Stimulated activated CD4-positive, alpha-beta T cell treated with anti-CD3 and anti-CD28 coated beads, Interleukin-15, amount 100 ng/mL, for 24 hours (primary cell): Measurements from ENCODE around the gene PXMP2.
"Not testable (repeated sequence)": the region's sequence is repeated elsewhere in the genome, so short reads cannot be mapped to it uniquely, and the experiment has no call there.

Source experiments
- DNase-seq: peaks from one replicate; pipeline ENCODE4 v3.0.0-alpha.2; 2020

Gene PXMP2

GRCh38 chr12:132660996-132661395 is 26.4 kb upstream of the PXMP2 start:
- DNase-seq, result no peak

- no peak for DNase-seq
Measured at GRCh38 chr12:132661972-132662371, 25.4 kb upstream of the PXMP2 start.

- DNase-seq, result no peak
Measured at GRCh38 chr12:132662901-132663755, 24.3 kb upstream of the PXMP2 start.

GRCh38 chr12:132664206-132665148 is 22.9 kb upstream of the PXMP2 start:
- no peak for DNase-seq

- DNase-seq, result no peak
Measured at GRCh38 chr12:132665149-132665491, 22.3 kb upstream of the PXMP2 start.

GRCh38 chr12:132665794-132666193 is 21.6 kb upstream of the PXMP2 start:
- DNase-seq, result no peak

GRCh38 chr12:132668191-132669088 is 18.9 kb upstream of the PXMP2 start:
- DNase-seq, result no peak

GRCh38 chr12:132669166-132669879 is 18.1 kb upstream of the PXMP2 start:
- no peak for DNase-seq

- DNase-seq, result no peak
Measured at GRCh38 chr12:132672116-132672515, 15.3 kb upstream of the PXMP2 start.

- no peak for DNase-seq
Measured at GRCh38 chr12:132672678-132673077, 14.7 kb upstream of the PXMP2 start.

- DNase-seq, result no peak
Measured at GRCh38 chr12:132673288-132674179, 13.9 kb upstream of the PXMP2 start.

- no peak for DNase-seq
Measured at GRCh38 chr12:132674561-132674960, 12.8 kb upstream of the PXMP2 start.

GRCh38 chr12:132675757-132676432 is 11.5 kb upstream of the PXMP2 start:
- DNase-seq, result no peak

- no peak for DNase-seq
Measured at GRCh38 chr12:132677492-132677891, 9.9 kb upstream of the PXMP2 start.

- no peak for DNase-seq
Measured at GRCh38 chr12:132685400-132685799, 2.0 kb upstream of the PXMP2 start.

- no peak for DNase-seq
Measured at GRCh38 chr12:132686825-132687210, 569 bp upstream of the PXMP2 start.

GRCh38 chr12:132689227-132689626 is 1.8 kb downstream of the PXMP2 start:
- DNase-seq, result no peak

- no peak for DNase-seq
Measured at GRCh38 chr12:132690112-132690511, 2.7 kb downstream of the PXMP2 start.

GRCh38 chr12:132692030-132692429 is 4.6 kb downstream of the PXMP2 start:
- DNase-seq, result not testable (repeated sequence)

GRCh38 chr12:132694888-132695287 is 7.5 kb downstream of the PXMP2 start:
- not testable (repeated sequence) for DNase-seq
